Mesenteric fat pad (tissue), 1 donor: Measurements from ENCODE around the gene UST. TPM values are rescaled to one million over a fixed set of nuclear protein-coding genes. Genes with fewer than 3 reads are reported as not detected.
"Not testable (repeated sequence)": the region's sequence is repeated elsewhere in the genome, so short reads cannot be mapped to it uniquely, and the experiment has no call there.

ENCODE experiments used
- DNase-seq: peaks from one replicate; pipeline ENCODE4 v3.0.0-alpha.2; 2020; ENCODE audit warnings: low spot score
- total RNA-seq: library from RNA; stranded (reverse); fragmentation: NEBNext Ultra II Directional; extraction: Animal tissue kit (Norgen Biotek cat#: 25700); gene quantifications from one replicate; pipeline ENCODE4 v1.2.1, GENCODE V29; 2021
- donor health status: DM: yes; HTN: yes; CAD: no.

Gene UST
- total RNA-seq, 1 donor from 2014 or later, result 5.2 TPM

DNA sequence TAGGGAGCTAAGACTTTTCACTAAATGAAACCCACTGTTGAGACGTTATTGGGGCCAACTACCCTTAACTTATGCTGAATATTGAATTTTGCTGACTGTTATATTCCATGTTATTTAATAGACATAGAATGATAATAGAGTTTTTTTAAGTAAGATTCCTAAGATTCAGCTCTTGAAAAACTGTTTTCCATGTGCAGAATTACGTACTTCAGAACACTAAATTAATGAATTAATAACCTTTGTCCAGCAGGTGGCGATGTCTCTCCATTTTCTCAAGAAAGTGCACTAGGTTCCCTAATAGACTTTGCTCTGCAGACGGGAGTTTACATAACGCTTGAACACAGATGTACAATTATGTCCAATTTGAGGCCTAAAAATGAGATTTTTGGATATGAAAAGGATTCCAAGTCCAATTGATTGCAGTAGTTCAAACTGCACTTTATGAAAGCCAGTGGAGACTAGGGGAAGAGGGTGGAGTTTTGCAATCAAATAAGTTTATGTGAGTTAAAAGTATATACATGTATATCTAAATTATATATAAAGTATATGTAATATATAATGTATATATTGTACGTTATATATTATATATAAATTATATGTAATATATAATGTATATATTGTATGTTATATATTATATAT lies 282.1 kb downstream of the UST start:
- no peak for DNase-seq

DNA sequence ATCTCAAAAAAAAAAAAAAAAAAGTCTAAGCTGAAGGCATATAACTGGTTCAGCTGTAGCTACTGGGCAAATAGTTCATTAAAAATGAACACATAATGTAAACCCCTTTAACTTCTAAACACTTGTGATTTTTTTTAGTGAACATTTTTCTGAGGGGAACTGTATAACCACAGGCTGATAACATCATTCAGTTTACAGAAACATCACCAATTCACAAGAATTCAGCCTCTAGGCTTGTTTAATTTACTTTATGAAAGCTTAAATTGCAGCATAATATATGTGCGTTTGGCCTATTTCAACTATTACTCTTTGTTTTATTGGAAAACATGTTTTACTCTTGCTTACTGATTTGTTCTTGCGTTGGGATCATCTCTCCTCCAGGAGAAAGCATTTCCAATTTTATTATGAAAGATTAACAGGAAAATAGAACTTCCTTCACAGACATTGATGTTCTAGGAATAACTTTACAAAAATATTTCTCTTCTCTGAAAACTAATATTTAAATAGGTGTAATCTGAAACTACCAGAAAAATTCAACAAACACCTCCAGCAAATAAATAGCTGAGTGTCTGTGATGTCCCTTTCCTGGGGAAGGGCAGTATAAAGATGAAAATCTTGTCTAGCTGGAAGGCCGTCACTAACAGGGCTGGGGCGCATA lies 284.5 kb downstream of the UST start:
- no peak for DNase-seq

DNA sequence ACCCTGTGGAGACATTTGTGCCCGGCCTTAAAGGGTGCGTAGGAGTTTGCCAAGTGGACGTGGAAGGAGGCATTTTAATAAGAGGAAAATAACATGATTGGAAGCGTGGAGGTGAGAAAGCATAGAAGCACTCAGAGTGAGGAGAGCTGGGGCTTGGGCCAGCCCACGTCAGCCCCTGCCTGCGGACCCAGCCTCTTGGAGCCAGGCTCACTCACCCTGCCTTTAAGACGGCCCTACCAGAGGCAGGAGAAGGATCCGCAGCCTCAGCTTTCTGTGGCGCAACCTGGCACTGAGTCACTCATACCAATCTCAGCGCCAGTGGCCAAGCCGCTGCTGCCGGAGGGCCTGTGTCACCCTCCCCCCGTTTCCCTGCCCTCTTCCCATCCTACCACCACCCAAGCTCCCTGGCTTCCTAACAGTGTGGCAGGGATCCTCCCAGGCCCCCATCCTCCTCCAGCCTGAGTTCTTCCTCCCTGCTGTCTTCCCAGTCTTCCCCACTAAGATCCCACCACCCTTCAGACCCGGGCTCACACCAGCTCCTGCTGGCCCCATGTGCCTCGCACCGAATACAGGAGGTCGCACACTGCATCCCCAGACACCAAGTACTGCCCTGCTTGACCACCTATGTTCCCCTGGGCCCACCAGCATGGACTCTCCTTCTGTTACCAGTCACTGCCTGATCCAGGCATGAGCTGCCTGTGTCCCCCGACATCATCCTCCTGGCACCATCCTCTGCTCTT lies 285.2 kb downstream of the UST start:
- DNase-seq, result no peak

DNA sequence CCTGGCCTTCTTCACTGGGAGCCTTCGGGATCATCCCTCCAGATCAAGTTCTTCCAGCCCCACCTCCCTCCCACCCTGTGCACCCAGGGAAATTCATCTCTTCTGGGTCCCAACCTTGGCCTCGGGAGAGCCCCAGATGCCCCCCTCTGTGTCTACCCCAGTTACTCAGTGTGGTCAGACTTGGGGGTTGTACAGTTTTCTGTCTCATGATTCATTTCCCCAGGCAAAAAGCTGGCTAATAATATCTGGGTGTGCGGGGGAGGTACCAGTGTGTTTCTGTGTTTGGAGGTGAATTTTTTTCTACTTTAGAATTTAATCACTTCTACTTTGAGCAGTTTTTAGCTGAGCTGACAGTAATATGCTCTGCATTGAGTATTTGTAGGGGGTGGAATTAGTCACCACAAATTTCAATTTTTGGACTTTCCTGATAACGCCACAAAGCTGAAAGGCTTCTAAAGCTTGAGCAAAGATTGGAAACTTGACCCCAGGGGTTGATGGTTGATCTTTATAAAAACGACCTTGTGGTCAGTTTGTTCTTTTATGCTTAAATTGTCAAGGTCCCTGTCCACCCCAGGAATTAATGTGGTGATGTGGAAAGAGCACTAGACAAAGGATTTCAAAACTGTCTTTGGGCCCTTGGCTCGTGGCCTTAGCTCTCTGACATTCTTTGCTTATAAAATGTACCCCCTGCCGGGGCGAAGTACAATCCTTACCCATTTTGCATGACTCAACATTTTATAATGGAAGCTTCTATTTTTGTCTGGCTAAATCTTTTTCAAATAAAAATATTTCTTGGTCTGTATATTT lies 286.0 kb downstream of the UST start:
- DNase-seq, result no peak

DNA sequence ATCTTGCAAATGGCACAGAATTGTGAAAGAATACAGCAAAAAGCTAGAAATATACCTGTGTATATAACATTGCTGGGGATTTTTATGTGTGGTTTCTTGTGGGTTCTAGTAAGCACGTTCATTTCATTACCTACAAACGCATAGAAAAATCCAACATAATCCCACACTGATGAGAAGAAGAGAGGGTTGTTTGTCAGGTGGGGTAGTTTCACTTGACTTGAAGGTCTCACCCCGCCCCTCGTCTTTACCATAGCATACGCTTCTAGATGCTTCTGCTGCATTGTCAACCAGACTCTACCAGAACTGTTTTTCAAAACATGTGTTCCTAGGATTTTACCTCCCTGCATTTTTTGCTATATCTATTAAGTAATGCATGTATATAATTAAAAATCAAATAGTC lies 286.6 kb downstream of the UST start:
- no peak for DNase-seq

DNA sequence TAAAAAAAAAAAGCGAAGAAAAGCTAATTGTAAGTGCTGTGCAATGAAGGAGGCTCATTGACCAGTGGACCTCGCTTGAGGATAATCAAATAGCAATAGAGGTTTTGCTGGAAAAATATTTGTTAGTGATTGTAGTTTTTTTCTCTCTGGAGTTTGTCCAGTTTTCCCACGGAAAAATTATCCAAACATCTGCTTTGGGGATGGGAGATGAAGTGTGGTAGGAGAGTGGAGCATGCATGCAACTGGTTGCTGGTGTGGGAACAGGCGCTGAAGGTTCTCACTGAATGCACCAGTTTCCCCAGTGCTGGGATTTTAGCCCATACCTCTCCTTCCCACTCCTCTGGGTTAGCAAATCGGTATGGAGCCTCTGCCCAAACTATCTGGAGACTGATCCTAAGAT lies 288.9 kb downstream of the UST start:
- DNase-seq, result no peak

DNA sequence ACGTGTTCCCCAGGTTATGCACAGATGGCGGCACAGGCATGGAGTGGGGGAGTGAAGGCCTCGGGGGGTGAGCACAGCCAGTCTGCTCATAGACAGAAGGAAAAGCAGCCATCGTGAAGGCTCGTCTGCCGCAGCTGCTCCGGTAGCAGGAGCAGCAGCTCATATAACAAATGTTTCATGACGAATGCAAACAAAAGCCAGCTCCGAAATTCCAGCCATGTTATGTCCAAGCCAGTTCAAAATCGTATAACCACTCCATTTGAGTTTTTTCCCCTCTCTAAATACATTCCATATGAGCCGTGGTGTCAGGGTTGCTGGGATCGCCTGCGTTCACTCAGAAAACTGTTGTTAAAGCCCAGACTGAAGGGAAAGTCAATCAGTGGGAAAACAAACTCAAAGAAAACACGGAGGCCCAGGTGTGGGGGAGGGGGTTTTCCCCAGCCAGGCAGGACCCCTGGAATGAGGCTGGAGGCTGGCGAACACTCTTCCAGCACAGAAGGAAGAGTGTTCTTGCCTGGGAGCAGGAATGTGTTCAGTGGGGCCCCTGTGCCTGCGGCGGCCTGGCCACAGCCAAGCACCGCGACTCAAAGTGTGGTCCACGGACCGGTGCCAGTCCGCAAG lies 290.3 kb downstream of the UST start:
- DNase-seq, result no peak

DNA sequence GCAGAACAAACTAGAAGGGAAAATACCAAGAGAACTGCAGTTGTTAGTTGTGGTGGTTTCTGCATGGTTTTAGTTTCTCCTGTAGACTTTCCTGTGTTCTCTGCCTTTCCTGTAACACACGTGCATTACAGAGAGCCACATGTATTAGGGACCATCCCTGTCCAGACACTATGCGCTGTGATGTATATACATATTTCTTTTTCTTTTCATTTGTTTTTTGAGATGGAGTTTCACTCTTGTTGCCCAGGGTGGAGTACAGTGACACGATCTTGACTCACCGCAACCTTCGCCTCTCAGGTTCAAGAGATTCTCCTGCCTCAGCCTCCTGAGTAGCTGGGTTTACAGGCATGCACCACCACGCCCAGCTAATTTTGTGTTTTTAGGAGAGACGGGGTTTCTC lies 292.2 kb downstream of the UST start:
- DNase-seq, result not testable (repeated sequence)

DNA sequence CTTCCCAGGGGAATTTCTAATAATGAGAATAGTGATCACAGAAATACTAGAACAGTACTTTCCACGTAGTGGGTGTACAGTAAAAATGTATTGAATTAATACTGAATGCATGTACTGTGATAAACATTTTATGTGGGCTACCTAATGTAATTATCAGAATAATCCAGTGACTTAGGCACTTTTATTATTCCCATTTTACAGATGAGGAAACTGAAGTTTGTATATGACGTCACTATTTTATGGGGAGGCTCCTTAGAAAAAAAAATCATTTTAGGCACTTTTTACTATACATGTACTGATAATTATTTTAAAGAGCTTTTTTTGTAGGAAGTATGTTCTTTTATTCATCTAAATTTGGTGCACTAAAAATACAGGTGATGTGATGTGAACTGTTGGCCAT lies 295.1 kb downstream of the UST start:
- no peak for DNase-seq

DNA sequence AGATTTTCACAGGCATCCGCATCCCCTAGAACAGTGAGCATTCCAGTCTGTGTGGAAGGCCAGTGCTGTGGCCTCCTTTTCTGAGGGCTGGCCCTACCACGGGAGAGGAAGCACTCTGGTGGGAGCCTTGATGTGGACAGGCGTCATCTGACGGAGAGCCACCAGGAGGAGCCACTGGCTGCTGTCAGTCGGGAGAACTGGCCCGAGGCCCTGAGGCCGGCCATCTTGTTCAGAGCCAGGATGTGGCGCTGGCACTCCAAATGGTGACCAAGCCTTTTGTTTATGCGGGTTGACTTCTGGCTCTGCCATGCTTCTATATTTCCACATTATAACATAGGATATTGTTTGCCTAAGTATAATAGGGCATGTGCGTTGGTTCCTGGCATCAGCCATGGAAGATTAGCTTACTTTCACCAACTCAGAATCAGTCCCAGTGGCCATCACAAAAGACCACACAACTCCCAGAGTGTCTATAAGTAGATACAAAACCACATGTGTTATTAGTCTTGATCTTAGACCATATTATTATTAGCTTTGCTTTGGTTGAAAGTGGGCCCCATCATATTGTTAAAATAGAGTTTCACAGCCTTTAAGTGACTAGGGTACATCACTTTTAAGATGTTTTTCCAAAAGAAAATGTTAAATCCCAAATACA lies 296.8 kb downstream of the UST start:
- DNase-seq, result no peak

DNA sequence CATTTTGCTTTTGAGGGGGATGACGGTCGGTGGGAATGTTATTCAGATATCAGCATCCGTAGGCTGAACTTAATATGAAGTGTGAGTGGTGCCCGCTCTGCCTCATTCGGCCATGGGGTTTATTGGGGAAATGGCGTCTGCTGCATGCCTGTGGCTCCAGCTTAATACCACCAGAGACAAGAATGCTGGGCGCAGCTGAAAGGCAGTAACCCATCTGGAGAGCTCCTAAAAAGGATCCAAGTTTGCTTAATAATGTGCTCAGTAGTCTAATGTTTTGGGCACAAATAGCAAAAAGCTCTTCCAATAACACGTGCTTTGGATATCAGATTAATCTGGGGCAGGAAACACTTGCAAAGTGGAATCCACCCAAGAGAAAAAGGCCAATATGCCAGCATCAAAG lies 297.7 kb downstream of the UST start:
- DNase-seq, result no peak

DNA sequence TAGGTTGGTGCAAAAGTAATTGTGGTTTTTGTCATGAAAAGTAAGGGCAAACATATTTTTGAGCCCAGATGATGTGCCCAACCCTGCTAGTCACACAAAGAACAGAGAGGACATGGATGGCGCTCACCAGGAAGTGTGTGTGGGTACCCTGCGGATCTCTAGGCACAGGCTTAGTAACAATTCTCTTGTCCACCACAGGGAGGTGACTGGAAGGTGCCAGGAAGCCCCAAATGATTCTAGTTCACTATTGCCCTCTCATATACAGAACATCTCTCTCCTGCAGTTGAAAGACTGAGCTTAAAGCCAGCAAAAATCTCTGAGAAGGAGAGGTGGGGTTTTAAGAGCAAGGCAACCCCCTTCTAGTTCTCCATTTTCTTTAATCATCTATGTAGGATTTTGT lies 298.6 kb downstream of the UST start:
- no peak for DNase-seq

DNA sequence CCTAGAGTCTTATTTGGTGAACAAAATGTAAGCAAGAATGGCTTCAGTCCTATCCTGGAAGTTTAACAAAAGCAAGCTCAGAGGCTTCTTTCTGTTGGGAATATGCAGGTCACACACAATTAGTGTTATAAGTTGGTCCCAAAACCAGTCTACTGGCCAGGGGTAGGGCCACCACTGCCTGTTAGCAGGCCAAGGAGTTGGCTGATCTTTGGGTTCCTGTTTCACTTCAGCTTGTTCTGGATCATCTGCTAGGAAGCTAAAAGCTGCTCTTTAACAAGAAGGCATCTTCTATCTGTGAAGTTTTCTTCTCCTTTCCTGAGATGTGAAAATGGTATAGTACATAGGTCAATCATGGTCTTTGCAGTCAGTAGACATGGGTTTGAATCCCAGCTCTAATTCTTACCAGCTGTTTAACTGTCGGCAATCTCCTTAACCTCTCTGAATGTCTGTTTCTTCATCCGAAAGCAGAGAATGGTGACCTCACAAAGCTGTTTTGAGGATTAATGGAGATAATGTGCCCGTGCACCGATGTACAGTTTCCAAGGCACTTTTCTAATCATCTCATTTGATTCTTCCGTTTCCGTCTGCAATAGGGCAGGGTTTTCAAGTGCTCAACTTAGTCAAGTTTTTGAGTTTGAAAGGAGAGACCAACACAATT lies 299.5 kb downstream of the UST start:
- DNase-seq, result no peak

DNA sequence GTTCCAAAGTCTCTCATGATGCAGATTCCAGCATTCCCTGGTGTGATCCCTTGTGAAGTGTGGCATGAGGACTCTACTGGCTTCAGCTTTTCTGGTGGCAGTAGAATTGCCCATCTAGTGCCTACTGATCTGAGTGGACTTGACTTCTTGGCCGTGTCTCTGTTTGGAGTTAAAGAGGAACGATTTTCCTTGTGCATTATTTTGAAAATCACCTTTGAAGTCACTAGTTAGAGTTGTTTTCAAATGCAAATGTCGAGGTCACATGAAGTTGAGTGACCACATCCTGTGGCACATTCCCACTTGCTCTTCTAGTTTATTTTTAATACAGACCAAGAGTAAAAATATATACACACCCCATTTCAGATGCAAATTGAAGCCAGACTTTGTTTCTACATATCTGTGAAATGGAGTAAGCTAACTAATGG lies 300.0 kb downstream of the UST start:
- DNase-seq, result no peak

DNA sequence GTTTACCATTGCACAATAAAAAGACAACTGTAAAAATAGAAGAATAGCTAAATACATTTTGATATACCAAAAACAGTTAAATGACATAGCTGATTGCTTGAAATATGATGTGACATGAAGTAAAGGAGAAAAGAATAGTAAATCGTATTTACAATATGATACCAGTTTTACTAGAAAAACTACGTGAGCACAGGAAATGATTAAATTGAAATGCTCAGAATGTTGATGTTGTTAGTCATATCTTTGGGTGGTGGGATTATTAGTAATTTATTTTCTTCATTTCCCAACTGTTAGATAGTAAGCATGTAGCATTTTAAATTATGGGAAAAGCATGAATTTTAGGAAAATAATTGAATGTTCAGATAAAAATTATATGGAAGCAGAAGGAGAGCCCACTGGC lies 302.4 kb downstream of the UST start:
- no peak for DNase-seq

DNA sequence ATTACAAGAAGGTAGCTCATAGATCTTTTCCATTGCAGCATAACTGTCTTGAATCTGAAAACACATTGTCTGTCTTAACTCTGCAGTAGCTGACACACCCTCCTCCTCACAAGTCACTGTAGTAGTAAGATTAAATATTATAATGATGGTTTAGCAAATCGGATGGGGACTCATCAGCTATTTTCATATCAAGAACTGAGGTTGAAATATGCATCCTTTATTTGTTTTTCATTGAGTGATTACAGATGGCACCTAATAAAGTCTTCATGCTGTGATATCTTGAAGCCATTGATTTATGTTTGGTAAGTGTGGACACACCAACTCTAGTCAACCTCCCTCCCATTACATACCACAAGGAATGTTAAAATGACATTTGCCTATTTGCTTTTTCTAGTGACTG lies 303.3 kb downstream of the UST start:
- DNase-seq, result no peak

DNA sequence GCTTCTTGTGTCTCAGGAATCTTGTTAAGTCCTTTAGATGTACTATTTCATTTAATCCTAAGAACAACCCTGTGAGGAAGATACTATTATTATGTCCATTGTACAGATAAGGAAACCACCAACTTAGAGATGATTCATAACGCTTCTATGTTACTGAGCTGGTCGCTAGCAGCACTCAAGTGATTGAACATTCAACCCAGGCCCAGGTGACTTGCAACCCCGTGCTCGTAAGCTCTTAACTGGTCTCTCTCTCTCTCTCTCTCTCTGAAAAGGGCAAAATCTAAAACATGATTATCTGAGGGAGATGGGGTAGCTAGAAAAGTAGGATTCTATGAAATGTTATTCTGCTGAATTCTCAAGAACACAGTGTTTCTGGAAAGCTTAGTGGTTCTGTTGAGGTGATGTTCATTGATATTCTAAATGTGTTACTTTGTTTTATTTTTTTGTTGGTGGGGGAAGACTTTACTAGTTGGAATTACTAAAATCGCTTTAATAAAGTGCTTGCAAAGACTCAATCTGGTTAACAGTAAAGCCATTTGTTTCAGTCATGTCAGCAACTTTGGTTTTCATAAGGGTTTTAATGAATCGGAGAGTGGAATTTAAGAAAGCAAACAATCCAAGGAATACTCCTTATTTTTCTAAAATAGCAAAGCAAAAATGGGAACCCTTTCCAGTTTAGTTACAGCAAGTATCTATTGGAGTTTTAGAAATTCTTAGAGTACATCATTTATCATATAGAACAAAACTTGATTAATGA lies 305.7 kb downstream of the UST start:
- DNase-seq, result no peak

DNA sequence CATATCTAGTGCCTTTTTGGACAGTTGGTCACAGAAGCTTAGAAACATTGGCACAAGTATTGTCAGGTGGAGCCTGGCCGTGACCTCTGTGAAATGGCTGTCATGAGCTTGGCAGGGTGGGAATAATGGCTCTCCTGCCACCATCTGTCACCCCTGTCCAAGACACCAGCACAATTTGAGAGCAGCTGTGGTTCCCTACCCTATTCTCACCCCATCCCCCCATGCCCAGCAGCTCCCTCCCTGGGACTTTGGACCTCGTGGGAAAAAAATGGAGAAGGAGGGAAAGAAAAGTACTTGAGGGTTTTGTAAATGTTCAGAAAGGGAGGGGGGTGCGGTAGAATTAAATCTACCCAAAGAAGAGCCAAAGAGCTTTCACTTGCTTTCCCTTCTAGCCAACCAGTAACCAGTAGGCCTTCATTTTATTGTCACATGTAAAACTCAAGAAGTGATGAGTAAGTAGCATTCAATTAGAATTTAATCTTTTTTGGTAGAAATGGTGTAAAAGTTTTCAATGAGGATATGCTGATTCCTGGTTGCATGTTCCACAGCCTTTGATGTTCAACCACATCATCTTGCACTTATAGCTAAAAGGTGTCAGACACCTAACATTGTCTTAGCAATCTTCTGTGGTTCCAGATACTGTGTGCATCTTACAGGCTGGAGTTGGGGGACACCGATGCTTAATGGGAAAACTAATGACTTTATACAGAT lies 307.2 kb downstream of the UST start:
- DNase-seq, result no peak
